Activated CD4-positive, CD25-positive, alpha-beta regulatory T cell (primary cell): ENCODE results near the gene ARHGEF16.
A peak's percentile ranks its signal among the peaks of the same experiment; 100 is the strongest.

Source experiments
- DNase-seq, 4 experiments: peaks; one replicate each; lab custom pipeline; 2025; lab: John Stamatoyannopoulos, UW

Gene ARHGEF16

GRCh38 chr1:3518256-3518655, 63.8 kb downstream of the ARHGEF16 start:
- peak in 1 of 4 experiments; percentile 7 for DNase-seq

GRCh38 chr1:3518756-3519155, 64.3 kb downstream of the ARHGEF16 start:
- DNase-seq = no peak

GRCh38 chr1:3519301-3519885, 64.9 kb downstream of the ARHGEF16 start:
- DNase-seq = no peak

GRCh38 chr1:3520419-3521378, 66.2 kb downstream of the ARHGEF16 start:
- DNase-seq = no peak

GRCh38 chr1:3521426-3521825, 67.0 kb downstream of the ARHGEF16 start:
- no peak for DNase-seq

- DNase-seq = no peak
These were observed 67.6 kb downstream of the ARHGEF16 start for GRCh38 chr1:3522112-3522511.

- no peak for DNase-seq
These were observed 68.2 kb downstream of the ARHGEF16 start for GRCh38 chr1:3522564-3523265.

GRCh38 chr1:3523980-3524379, 69.5 kb downstream of the ARHGEF16 start:
- DNase-seq = no peak

GRCh38 chr1:3524556-3525203, 70.2 kb downstream of the ARHGEF16 start:
- DNase-seq = no peak

- DNase-seq = no peak
These were observed 71.4 kb downstream of the ARHGEF16 start for GRCh38 chr1:3525551-3526482.

- DNase-seq = no peak
These were observed 73.3 kb downstream of the ARHGEF16 start for GRCh38 chr1:3527774-3528173.

- no peak for DNase-seq
These were observed 74.7 kb downstream of the ARHGEF16 start for GRCh38 chr1:3529099-3529729.

GRCh38 chr1:3530086-3530925, 75.8 kb downstream of the ARHGEF16 start:
- no peak for DNase-seq
